T-helper 1 cell (primary cell): ENCODE results near the gene SEC14L1.
"Not testable (repeated sequence)": the region's sequence is repeated elsewhere in the genome, so short reads cannot be mapped to it uniquely, and the experiment has no call there.

ENCODE experiments used
- DNase-seq, 5 donors: peaks; one replicate each; pipeline ENCODE4 v3.0.0-alpha.2; 2012 to 2020
- total RNA-seq, 4 donors: gene quantifications; one replicate each; lab custom pipeline; 2026; lab: John Stamatoyannopoulos, UW

SEC14L1 gene
- total RNA-seq: 35.6 to 62.8 (median 44.1) reads per million in 4 donors

GRCh38 chr17:77140878-77141767, at the start of gene SEC14L1:
SEC14L1 (plus strand) TSS chr17:77140969; CDS start chr17:77143597, 2,628 bp downstream.
- DNase-seq: peak in 2 of 5 donors; percentile 14 to 60

DNA sequence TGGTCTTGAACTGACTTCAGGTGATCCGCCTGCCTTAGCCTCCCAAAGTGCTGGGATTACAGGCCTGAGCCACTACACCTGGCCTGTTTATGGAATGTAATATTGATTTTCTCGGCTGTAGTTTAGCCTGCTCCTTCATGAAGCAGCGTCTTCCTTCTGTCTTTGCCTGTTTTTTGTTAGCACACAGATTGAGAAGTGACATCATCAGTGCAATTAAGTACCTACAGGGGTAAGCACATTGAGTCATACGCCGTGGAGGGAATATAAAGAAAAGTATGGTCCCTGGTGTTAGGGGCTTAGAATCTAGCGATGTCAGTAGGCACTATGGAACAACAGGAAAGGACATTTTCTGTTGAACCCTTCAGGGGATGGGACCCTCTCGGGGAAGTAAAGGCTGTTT, 48.7 kb upstream of the SEC14L1 start:
- no peak for DNase-seq

GRCh38 chr17:77095461-77095860, 45.3 kb upstream of the SEC14L1 start:
- DNase-seq: no peak

- peak in 1 of 5 donors; percentile 52 for DNase-seq
Measured at GRCh38 chr17:77096570-77097214, 44.1 kb upstream of the SEC14L1 start.

GRCh38 chr17:77097631-77098180, 43.1 kb upstream of the SEC14L1 start:
- no peak for DNase-seq

- no peak for DNase-seq
Measured at GRCh38 chr17:77098884-77099545, 41.8 kb upstream of the SEC14L1 start.

GRCh38 chr17:77099997-77100396, 40.8 kb upstream of the SEC14L1 start:
- no peak for DNase-seq

DNA sequence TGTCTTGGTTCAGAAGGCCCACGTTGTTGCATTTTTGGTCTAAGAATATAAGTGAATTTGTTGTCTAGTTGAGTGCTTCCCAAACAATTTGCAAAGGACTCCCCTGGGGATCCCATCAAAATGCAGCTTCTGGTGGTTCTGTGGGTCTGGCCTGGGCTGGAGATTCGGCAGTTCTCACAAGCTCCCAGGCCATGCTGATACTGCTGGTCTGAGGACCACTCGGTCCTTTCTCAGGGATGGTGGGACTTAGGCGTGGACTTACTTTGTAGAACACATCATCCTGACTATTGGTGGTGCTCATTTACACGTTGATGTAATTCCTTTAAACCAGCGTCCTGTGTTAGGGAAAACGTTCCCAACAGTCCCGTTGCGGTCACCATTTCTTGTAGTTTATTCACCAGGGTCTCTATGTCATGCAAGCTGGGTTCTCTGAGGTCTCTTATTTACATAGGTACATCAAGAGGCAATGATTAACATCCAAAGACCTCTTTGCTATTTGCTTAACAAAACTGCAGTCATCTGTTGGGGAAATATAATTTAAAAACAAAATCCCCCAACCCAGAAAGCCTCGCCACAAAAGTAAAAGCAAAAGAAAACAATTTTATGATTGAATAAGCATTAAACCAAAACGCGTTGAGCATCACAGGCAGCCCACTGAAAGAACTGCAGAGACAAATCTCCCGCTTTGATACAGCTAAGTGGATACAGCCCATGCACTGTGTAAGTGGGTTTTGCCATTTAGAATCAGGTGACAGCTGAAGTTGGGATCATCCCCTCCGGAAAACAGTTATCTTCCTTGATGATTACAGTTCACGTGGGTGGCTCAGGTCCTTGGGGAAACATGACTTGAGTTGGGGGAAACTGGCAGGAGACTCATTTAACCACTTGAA, 39.0 kb upstream of the SEC14L1 start:
- DNase-seq: no peak

GRCh38 chr17:77102411-77103134, 38.2 kb upstream of the SEC14L1 start:
- not testable (repeated sequence) for DNase-seq

GRCh38 chr17:77105706-77106105, 35.1 kb upstream of the SEC14L1 start:
- no peak for DNase-seq

- DNase-seq: peak in 1 of 5 donors; percentile 27
Measured at GRCh38 chr17:77106874-77107358, 33.9 kb upstream of the SEC14L1 start.

- DNase-seq: peak in 2 of 5 donors; percentile 33 to 36
Measured at GRCh38 chr17:77107506-77108433, 33.0 kb upstream of the SEC14L1 start.

GRCh38 chr17:77109159-77109759, 31.5 kb upstream of the SEC14L1 start:
- DNase-seq: no peak

DNA sequence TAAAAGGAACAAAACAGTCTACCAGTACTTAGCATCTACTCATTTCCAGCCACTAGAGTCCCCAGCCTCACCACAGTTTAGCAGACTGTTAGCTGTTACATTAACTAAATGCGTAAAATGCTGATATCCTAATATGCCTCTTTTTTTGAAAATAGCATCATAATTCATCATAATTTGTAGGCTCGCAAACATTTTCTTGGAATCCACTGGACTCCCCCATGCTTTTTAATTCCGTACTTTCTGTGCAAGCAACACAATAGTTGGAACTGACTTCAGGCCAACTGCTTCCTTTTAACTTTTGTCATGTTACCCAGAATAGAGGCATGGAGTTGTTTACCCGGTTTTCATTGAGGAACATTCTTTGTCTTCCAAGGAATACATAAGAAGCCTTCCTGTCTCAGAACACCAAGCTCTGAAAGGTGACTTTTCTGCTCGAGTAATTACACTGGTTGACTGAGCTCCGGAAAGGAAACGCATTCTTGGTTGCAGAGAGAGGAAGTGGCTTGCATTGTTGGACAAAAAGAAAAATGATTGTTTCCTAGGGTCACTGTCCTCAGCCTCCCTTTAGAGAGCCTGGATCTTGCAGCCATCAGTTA, 30.9 kb upstream of the SEC14L1 start:
- peak in 1 of 5 donors; percentile 34 for DNase-seq

DNA sequence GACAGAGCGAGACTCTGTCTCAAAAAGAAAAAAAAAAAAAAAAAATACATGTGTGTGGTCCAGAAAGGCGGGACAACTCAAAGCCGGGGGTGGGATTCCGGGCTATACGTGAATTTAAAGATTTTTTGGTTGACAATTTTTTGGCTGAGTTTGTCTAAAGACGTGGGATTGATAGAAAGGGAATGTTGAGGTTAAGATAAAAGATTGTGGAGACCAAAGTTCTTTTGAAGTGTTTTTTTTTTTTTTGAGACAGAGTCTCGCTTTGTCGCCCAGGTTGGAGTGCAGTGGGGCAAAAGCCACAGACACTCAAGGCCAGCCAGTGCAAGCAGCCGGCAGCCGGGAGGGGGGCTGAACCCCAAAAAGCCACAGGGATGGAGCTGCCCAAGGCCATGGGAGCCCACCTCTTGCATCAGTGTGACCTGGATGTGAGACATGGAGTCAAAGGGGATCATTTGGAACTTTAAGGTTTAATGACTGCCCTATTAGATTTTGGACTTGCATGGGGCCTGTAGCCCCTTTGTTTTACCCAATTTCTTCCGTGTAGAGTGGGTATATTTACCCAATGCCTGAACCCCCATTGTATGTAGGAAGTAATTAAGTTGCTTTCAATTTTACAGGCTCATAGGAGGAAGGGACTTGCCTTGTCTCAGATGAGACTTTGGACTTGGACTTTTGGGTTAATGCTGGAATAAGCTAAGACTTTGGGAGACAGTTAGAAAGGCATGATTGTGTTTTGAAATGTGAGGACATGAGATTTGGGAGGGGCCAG, 29.4 kb upstream of the SEC14L1 start:
- DNase-seq: not testable (repeated sequence)

GRCh38 chr17:77111934-77112296, 28.9 kb upstream of the SEC14L1 start:
- DNase-seq: no peak

GRCh38 chr17:77115510-77115909, 25.3 kb upstream of the SEC14L1 start:
- DNase-seq: no peak

DNA sequence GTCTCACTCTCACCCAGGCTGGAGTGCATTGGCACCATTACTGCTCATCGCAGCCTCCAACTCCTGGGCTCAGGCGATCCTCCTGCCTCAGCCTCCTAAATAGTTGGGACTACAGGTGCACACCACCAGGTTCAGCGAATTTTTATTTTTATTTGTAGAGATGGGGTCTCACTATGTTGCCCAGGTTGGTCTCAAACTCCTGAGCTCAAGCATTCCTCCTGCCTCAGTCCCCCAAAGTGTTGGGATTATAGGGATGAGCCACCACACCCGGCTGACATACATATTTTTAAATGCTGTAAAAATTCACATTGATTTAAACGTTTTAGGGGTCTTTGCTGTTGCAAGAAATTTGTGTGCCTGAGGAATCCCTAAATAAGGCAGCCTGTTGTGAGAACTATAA, 24.8 kb upstream of the SEC14L1 start:
- no peak for DNase-seq
